CD4-positive, alpha-beta memory T cell (primary cell): Measurements from ENCODE around the gene TRAPPC3L. TPM values are rescaled to one million over a fixed set of nuclear protein-coding genes. Genes with fewer than 3 reads are reported as not detected.
A peak's percentile ranks its signal among the peaks of the same experiment; 100 is the strongest.

Experiments used
- CTCF ChIA-PET: fragments of 350-600 bp; sonication (Branson Sonifier 250); formaldehyde crosslinking; loops from one replicate; lab custom pipeline; 2021; ENCODE audit warnings: inconsistent platforms; ENCODE audit not compliant: partially characterized antibody; lab: Charles Lee
- POLR2A ChIA-PET: fragments of 350-600 bp; sonication (Branson Sonifier 250); formaldehyde crosslinking; loops from one replicate; lab custom pipeline; 2021; ENCODE audit not compliant: partially characterized antibody; lab: Charles Lee
- DNase-seq, 5 donors: peaks; one replicate each; pipeline versions ENCODE4 v3.0.0 to v3.0.0-alpha.2; 2020 to 2022; ENCODE audit warnings: mixed read lengths in 1 of 5
- H3K27ac ChIP-seq: one replicate; pipeline ENCODE4 v1.7.0; 2013; ENCODE audit warnings: low read depth, low read length
- H3K27me3 ChIP-seq: 2 replicates; pipeline ENCODE4 v1.7.0; 2013; ENCODE audit warnings: mild to moderate bottlenecking, low read length, moderate library complexity; ENCODE audit not compliant: insufficient read depth
- H3K36me3 ChIP-seq: 2 replicates; pipeline ENCODE4 v1.7.0; 2013; ENCODE audit warnings: mild to moderate bottlenecking, low read length, moderate library complexity; ENCODE audit not compliant: insufficient read depth
- H3K4me1 ChIP-seq: 2 replicates; pipeline ENCODE4 v1.7.0; 2013; ENCODE audit warnings: mild to moderate bottlenecking, low read length, moderate library complexity; ENCODE audit not compliant: insufficient read depth
- H3K4me3 ChIP-seq, 2 donors: one replicate each; pipeline ENCODE4 v1.7.0; 2013; ENCODE audit warnings: low read length in 2 of 2, mild to moderate bottlenecking in 1 of 2
- H3K9me3 ChIP-seq, 2 donors: one replicate each; pipeline ENCODE4 v1.7.0; 2013; ENCODE audit warnings: low read length in 2 of 2, control low read depth in 1 of 2; ENCODE audit not compliant: control insufficient read depth in 1 of 2
- H3K27ac Mint-ChIP-seq, 7 donors: one replicate each; pipeline ENCODE4 v1.8.0; 2020 to 2021; ENCODE audit warnings: mixed read lengths in 7 of 7, mild to moderate bottlenecking in 6 of 7, inconsistent platforms in 3 of 7, moderate library complexity in 3 of 7
- H3K27me3 Mint-ChIP-seq, 2 donors: one replicate each; pipeline ENCODE4 v1.8.0; 2020 to 2021; ENCODE audit warnings: mixed read lengths in 2 of 2
- H3K36me3 Mint-ChIP-seq, 2 donors: one replicate each; pipeline ENCODE4 v1.8.0; 2020 to 2021; ENCODE audit warnings: mixed read lengths in 2 of 2, inconsistent platforms in 1 of 2, mild to moderate bottlenecking in 1 of 2
- H3K4me1 Mint-ChIP-seq, 4 donors: one replicate each; pipeline ENCODE4 v1.8.0; 2020 to 2021; ENCODE audit warnings: mixed read lengths in 4 of 4, mild to moderate bottlenecking in 1 of 4
- H3K4me3 Mint-ChIP-seq, 8 donors: one replicate each; pipeline ENCODE4 v1.8.0; 2020 to 2021; ENCODE audit warnings: mixed read lengths in 8 of 8, mild to moderate bottlenecking in 7 of 8, moderate library complexity in 6 of 8, inconsistent platforms in 3 of 8
- H3K9me3 Mint-ChIP-seq, 8 donors: one replicate each; pipeline ENCODE4 v1.8.0; 2020 to 2021; ENCODE audit warnings: mixed read lengths in 8 of 8, mild to moderate bottlenecking in 5 of 8, inconsistent platforms in 3 of 8, moderate library complexity in 1 of 8
- intact Hi-C: fragments of 100-400 bp; cut with micrococcal nuclease; formaldehyde crosslinking; loops from one replicate; pipeline ENCODE4 v1.15.1; 2023
- polyA plus RNA-seq, 2 donors: library from polyadenylated mRNA; unstranded; fragments of 300-500 nt; fragmentation: Illumina TruSeq; gene quantifications; one replicate each; pipeline ENCODE4 v1.2.3, GENCODE V29; 2021
- total RNA-seq, 2 experiments: library from RNA; stranded (reverse); gene quantifications; one replicate each; pipeline ENCODE4 v1.2.3, GENCODE V29; 2021

Gene TRAPPC3L
- total and polyA plus RNA-seq, 4 experiments from 2014 or later, result not detected

- ChIA-PET POLR2A (no interaction called here), CTCF (no interaction called here)
- Histone ChIP-seq H3K4me1 (no peaks in the 10 kb centered on the region), H3K27me3 (no peaks in the 10 kb centered on the region), H3K9me3 (no peaks in the 10 kb centered on the region), H3K36me3 (no peaks in the 10 kb centered on the region), H3K27ac (no peak overlapping the region), H3K4me3 (no peak overlapping the region)
- intact Hi-C loops, result no loop called here
- Mint-ChIP-seq H3K4me1 (no peaks in the 10 kb centered on the region), H3K36me3 (peaks cover 0 to 1% of the 10 kb centered on the region in 2 donors), H3K27ac (no peak overlapping the region), H3K4me3 (no peak overlapping the region), H3K9me3 (peaks cover 0 to 13% (median 3%) of the 10 kb centered on the region in 8 donors), H3K27me3 (peaks cover 8 to 11% of the 10 kb centered on the region in 2 donors)
- no peak for DNase-seq
Observed at GRCh38 chr6:116491610-116492330, 53.7 kb downstream of the TRAPPC3L start.

- H3K4me3 Mint-ChIP-seq, result no peak overlapping the region
- CTCF ChIA-PET, result no interaction called here
- Histone ChIP-seq H3K4me3 (no peak overlapping the region), H3K9me3 (no peaks in the 10 kb centered on the region), H3K27me3 (peaks cover 3% of the 10 kb centered on the region), H3K4me1 (no peaks in the 10 kb centered on the region), H3K27ac (no peak overlapping the region), H3K36me3 (no peaks in the 10 kb centered on the region)
- H3K27ac Mint-ChIP-seq, result no peak overlapping the region
- peaks cover 0 to 1% of the 10 kb centered on the region in 2 donors for H3K36me3 Mint-ChIP-seq
- DNase-seq, result no peak
- peaks cover 0 to 8% (median under 1%) of the 10 kb centered on the region in 8 donors for H3K9me3 Mint-ChIP-seq
- H3K27me3 Mint-ChIP-seq, result peaks cover 21 to 22% of the 10 kb centered on the region in 2 donors
- POLR2A ChIA-PET, result no interaction called here
- peaks cover 0 to 2% (median 0%) of the 10 kb centered on the region in 4 donors for H3K4me1 Mint-ChIP-seq
- intact Hi-C loops, result no loop called here
Observed at GRCh38 chr6:116485559-116486184, 59.8 kb downstream of the TRAPPC3L start.

- Histone ChIP-seq H3K27ac (no peak overlapping the region), H3K4me1 (no peaks in the 10 kb centered on the region), H3K27me3 (peaks cover 3% of the 10 kb centered on the region), H3K9me3 (no peaks in the 10 kb centered on the region), H3K4me3 (no peak overlapping the region), H3K36me3 (no peaks in the 10 kb centered on the region)
- peaks cover 15 to 16% of the 10 kb centered on the region in 2 donors for H3K27me3 Mint-ChIP-seq
- H3K27ac Mint-ChIP-seq, result no peak overlapping the region
- H3K4me1 Mint-ChIP-seq, result peaks cover 0 to 2% (median 0%) of the 10 kb centered on the region in 4 donors
- CTCF ChIA-PET, result no interaction called here
- no peaks in the 10 kb centered on the region for H3K36me3 Mint-ChIP-seq
- peaks cover 0 to 2% (median 0%) of the 10 kb centered on the region in 8 donors for H3K9me3 Mint-ChIP-seq
- intact Hi-C loops, result no loop called here
- no peak overlapping the region for H3K4me3 Mint-ChIP-seq
- no peak for DNase-seq
- POLR2A ChIA-PET, result no interaction called here
Observed at GRCh38 chr6:116483616-116484015, 61.9 kb downstream of the TRAPPC3L start.

GRCh38 chr6:116482780-116483179 lies 62.7 kb downstream of the TRAPPC3L start:
- Mint-ChIP-seq H3K4me1 (peaks cover 0 to 4% (median 0%) of the 10 kb centered on the region in 4 donors), H3K9me3 (no peaks in the 10 kb centered on the region), H3K27me3 (peaks cover 13 to 18% of the 10 kb centered on the region in 2 donors), H3K4me3 (no peak overlapping the region), H3K36me3 (no peaks in the 10 kb centered on the region), H3K27ac (no peak overlapping the region)
- intact Hi-C loops, result no loop called here
- peaks cover 3% of the 10 kb centered on the region for H3K27me3 ChIP-seq
- H3K4me3 ChIP-seq, result no peak overlapping the region
- DNase-seq, result no peak
- no peaks in the 10 kb centered on the region for H3K4me1 ChIP-seq
- no peak overlapping the region for H3K27ac ChIP-seq
- H3K9me3 ChIP-seq, result no peaks in the 10 kb centered on the region
- CTCF ChIA-PET, result no interaction called here
- POLR2A ChIA-PET, result no interaction called here
- no peaks in the 10 kb centered on the region for H3K36me3 ChIP-seq

- peak overlapping the region in 5 of 7 donors; percentile 57 to 91 (median 79) for H3K27ac Mint-ChIP-seq
- peak; percentile 23 to 46 (median 39) for DNase-seq
- no peaks in the 10 kb centered on the region for H3K27me3 ChIP-seq
- H3K4me3 ChIP-seq, result peak overlapping the region in 1 of 2 donors; percentile 36
- H3K27ac ChIP-seq, result no peak overlapping the region
- intact Hi-C loops, result no loop called here
- no peaks in the 10 kb centered on the region for H3K36me3 ChIP-seq
- H3K36me3 Mint-ChIP-seq, result no peaks in the 10 kb centered on the region
- H3K4me1 ChIP-seq, result peaks cover 15% of the 10 kb centered on the region
- no peaks in the 10 kb centered on the region for H3K9me3 Mint-ChIP-seq
- H3K27me3 Mint-ChIP-seq, result peaks cover 2 to 3% of the 10 kb centered on the region in 2 donors
- ChIA-PET CTCF (no interaction called here), POLR2A (interaction anchor here (0.7 kb wide), 1 partner anchor 105 kb away, joined by 3 read pairs; no protein-coding TSS in a partner anchor)
- peaks cover 19 to 23% (median 21%) of the 10 kb centered on the region in 4 donors for H3K4me1 Mint-ChIP-seq
- H3K4me3 Mint-ChIP-seq, result peak overlapping the region; percentile 33 to 87 (median 80)
- H3K9me3 ChIP-seq, result no peaks in the 10 kb centered on the region
Observed at GRCh38 chr6:116476002-116476678, 69.3 kb downstream of the TRAPPC3L start.

- Histone ChIP-seq H3K4me3 (no peak overlapping the region), H3K4me1 (peaks cover 15% of the 10 kb centered on the region), H3K27me3 (no peaks in the 10 kb centered on the region), H3K36me3 (no peaks in the 10 kb centered on the region), H3K27ac (no peak overlapping the region), H3K9me3 (no peaks in the 10 kb centered on the region)
- Mint-ChIP-seq H3K27me3 (peaks cover 2 to 3% of the 10 kb centered on the region in 2 donors), H3K27ac (peak overlapping the region in 4 of 7 donors; percentile 57 to 91 (median 78)), H3K4me1 (peaks cover 19 to 23% (median 21%) of the 10 kb centered on the region in 4 donors), H3K4me3 (peak overlapping the region in 7 of 8 donors; percentile 17 to 87 (median 80)), H3K36me3 (no peaks in the 10 kb centered on the region), H3K9me3 (no peaks in the 10 kb centered on the region)
- ChIA-PET POLR2A (interaction anchor here (0.7 kb wide), 1 partner anchor 104 kb away, joined by 3 read pairs; no protein-coding TSS in a partner anchor), CTCF (interaction anchor here (1.0 kb wide), 1 partner anchor 187 kb away, joined by 3 read pairs; no protein-coding TSS in a partner anchor)
- DNase-seq, result no peak
- intact Hi-C loops, result no loop called here
Observed at GRCh38 chr6:116475141-116475540, 70.3 kb downstream of the TRAPPC3L start.

GRCh38 chr6:116472706-116473105 lies 72.8 kb downstream of the TRAPPC3L start:
- no peak overlapping the region for H3K4me3 ChIP-seq
- H3K4me1 ChIP-seq, result peaks cover 16% of the 10 kb centered on the region
- Mint-ChIP-seq H3K27me3 (peaks cover 1 to 2% of the 10 kb centered on the region in 2 donors), H3K36me3 (no peaks in the 10 kb centered on the region), H3K27ac (no peak overlapping the region), H3K4me3 (no peak overlapping the region), H3K9me3 (no peaks in the 10 kb centered on the region), H3K4me1 (peaks cover 19 to 23% (median 21%) of the 10 kb centered on the region in 4 donors)
- DNase-seq, result no peak
- H3K27ac ChIP-seq, result no peak overlapping the region
- ChIA-PET POLR2A (no interaction called here), CTCF (no interaction called here)
- no peaks in the 10 kb centered on the region for H3K27me3 ChIP-seq
- H3K36me3 ChIP-seq, result no peaks in the 10 kb centered on the region
- no peaks in the 10 kb centered on the region for H3K9me3 ChIP-seq
- intact Hi-C loops, result no loop called here
